A172 (cell line): ENCODE results near the gene IGF1R. TPM values are rescaled to one million over a fixed set of nuclear protein-coding genes. Genes with fewer than 3 reads are reported as not detected.
A peak's percentile ranks its signal among the peaks of the same experiment; 100 is the strongest.

ENCODE experiments used
- DNase-seq: peaks from one replicate; pipeline ENCODE4 v3.0.0-alpha.2; 2015; ENCODE audit warnings: low spot score
- total RNA-seq: library from RNA; depleted of rRNA; stranded (reverse); fragments of >200 nt; shearing (Covaris generic); gene quantifications from 2 replicates; pipeline ENCODE4 v1.2.3, GENCODE V29; 2014

Gene IGF1R
- total RNA-seq, 1 experiment from 2014 or later = 6.1 TPM

DNA sequence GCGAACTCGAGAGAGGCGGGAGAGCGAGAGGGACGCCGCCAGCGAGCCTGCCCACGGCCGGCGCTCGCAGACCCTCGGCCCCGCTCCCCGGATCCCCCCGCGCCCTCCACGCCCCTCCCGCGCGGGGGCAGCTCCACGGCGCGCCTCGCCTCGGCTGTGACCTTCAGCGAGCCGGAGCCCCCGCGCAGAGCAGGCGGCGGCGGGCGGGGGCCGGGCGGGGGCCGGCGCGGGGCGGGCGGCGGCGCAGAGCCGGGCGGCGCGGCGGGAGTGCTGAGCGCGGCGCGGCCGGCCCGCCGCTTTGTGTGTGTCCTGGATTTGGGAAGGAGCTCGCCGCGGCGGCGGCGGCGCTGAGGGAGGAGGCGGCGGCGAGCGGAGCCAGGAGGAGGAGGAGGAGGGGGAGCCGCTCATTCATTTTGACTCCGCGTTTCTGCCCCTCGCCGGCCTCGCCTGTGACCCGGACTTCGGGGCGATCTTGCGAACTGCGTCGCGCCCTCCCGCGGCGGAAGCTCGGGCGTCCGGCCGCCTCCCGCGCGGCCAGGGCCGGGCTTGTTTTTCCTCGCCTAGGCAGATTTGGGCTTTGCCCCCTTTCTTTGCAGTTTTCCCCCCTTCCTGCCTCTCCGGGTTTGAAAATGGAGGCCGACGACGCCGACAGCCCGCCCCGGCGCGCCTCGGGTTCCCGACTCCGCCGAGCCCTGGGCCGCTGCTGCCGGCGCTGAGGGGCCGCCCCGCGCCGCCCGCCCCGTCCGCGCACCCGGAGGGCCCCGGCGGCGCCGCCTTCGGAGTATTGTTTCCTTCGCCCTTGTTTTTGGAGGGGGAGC is 524 bp downstream of the IGF1R start:
- peak; percentile 13 for DNase-seq

DNA sequence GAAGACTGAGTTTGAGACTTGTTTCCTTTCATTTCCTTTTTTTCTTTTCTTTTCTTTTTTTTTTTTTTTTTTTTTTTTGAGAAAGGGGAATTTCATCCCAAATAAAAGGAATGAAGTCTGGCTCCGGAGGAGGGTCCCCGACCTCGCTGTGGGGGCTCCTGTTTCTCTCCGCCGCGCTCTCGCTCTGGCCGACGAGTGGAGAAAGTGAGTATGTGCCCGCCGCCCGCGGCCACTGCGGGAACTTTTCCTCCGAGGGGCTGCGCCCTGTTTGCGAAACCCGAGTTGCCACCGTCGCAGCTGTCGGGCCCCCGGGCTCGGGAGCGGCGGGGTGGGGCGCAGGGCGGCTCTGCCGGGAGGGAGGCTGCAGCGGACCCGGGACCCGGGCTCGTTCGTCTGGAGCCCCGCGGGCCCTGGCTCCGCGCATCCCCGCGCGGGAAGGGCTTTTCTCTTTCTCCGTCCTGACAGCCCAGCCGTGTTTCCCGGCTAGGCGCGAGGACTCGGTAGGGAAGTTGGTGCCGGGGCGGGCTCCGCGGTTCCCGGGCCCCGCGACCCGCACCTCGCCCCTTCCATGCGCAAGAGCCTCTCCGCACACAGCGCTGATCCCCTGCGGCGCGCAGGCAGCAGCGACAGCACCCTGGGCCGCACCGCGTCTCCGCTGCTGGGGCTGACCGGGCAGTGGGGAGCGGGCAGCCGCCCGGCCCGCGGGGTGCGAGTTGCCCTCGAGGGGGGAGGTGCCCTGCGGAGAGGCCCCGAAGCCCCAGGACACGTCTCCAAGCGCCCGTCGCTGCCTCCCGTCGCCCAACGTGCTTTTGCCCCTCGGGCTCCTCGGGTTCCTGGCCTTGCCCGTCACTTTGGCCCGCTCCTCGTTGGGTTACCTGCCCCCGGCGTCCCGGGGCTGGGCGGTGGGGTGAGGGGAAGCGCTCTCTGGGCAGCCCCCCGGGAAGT is 1.4 kb downstream of the IGF1R start:
- DNase-seq = no peak

DNA sequence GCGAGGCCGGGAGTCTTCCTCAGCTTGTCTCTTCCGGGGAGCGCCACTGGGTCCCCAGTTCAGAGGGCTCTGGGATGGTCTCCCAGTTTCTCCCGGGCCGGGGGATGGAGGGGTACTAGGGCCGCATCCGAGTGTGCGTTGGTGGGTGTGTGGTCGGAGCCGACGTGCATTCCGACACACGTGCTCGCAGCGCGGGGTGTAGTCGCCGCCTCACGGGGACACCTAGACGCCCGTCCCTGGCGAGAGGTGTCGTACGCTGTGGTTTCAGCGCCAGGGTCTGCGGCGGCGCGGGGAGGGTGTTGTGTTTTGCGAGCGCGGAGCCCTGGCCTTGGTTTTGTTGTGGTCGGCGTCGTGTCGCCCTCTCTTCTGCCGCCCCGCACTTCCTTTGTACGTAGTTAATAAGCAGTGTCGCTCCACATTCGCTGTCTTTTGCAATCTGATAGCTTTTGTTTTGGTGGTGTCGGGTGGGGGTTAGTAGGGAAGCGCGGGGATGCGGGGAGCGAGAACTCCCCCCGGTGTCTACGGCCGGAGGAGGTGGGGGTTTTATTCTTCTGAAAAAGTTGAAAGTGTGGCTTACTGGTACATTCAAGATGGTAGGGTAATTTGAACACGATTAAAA is 2.2 kb downstream of the IGF1R start:
- DNase-seq = no peak

DNA sequence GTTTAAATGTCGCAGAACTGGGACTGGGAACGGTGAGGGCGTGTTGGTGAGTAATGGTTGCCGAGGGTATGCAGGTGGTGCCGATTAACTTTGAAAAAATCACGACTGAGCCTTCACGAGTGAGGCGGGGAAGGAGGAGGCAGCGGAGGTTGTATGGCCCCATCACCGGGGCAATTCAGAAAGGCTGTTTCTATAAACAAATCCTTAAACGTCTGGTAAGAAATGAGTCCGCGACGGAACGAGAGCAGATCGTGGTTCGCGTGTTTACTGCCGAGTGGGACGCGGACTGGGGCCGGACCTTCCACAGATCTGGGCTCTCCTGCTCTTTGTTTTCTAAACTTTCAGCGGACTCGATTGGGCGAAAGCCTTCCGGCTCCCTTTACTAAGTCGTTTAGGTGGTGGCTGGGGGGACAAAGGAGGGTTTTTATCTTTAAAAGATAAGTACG is 2.7 kb downstream of the IGF1R start:
- no peak for DNase-seq

DNA sequence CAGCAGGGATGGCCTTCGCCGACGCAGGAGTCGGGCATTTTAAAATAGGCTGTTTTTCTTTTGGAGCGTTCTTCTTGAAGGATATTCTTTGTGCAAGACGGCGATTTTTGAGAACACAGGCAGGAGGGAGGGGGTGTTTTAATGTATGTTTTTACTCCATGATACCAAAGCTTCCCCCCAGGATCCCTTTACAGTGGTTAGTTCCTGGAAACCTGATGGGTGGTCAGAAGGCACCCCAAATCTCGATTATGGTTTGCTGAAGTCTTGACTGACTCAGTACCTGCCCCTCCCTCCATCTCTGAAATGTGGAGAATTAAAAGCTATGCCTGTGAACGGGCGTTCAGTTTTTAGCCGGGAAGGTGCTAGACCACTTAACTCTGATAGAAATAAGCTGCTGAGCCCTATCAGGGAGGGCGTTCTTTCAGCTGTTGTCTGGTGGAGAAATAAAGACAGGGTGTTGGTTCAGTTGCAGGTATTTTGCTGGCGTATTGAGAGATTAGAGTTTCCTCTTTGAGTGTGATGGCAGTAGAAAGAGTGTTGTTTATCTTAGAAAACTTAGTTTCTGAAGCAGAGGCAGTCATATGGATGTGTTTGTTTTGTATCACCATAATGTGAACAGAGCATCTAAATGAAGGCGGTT is 3.4 kb downstream of the IGF1R start:
- no peak for DNase-seq

DNA sequence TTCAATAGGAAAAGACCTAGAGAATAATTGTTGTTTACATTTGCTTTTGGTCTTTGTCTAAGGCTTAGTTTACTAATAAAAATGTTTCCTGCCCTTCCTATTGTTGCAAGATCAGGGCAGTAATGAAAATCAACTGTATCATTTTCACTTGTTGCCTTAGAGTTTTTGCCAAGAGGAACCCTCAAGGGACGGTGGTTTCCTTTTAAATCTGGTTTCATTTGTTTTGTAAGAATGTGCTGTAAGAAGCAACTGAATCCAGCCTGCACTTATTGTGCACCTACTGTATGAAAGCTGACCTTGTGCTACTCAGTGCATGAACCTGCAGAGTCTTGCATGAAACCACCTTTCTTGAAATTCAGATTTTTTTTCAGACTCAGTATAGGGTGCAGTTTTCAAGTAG is 5.3 kb downstream of the IGF1R start:
- no peak for DNase-seq

DNA sequence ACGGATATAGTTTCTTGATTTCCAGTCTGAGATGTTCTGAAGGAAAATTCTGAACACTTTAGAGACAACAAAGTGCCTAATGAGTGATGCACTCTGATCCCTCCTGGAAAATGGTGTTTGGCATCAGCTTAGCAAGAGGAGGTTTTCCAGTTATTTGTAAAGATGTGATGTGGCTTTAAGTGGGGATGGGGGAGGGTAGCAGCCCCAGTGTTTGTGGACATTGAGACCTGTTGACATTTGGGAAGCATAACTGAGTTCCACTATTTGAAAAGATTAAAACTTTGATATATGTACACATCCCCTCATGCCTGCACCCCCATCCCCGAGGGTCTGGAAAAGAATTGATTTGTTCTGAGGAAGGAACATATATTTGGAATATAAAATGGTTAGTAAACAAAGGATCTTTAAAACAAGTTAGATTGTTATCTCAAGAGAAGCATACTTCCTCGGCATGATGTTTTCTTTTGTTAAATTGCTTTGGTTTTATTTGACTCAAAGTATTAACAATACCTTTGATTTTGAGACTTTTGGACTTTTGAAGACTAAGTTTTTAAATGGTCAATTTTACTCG is 6.5 kb downstream of the IGF1R start:
- DNase-seq = no peak

DNA sequence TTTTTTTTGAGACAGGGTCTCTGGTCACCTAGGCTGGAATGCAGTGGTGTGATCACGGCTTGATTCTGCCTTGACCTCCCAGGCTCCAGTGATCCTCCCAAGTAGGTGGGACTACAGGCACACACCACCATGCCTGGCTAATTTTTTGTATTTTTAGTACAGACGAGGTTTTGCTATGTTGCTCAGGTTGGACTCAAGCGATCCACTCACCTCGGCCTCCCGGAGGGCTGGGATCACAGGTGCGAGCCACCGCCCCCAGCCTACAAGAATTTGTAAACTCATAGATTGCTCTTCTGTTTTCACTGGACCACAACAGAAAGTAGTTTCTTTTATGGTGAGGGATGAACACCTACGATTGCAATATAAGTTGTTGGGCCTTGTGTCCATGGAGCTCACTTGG is 7.4 kb downstream of the IGF1R start:
- no peak for DNase-seq

GRCh38 chr15:98657721-98658120 is 9.4 kb downstream of the IGF1R start:
- DNase-seq = no peak

DNA sequence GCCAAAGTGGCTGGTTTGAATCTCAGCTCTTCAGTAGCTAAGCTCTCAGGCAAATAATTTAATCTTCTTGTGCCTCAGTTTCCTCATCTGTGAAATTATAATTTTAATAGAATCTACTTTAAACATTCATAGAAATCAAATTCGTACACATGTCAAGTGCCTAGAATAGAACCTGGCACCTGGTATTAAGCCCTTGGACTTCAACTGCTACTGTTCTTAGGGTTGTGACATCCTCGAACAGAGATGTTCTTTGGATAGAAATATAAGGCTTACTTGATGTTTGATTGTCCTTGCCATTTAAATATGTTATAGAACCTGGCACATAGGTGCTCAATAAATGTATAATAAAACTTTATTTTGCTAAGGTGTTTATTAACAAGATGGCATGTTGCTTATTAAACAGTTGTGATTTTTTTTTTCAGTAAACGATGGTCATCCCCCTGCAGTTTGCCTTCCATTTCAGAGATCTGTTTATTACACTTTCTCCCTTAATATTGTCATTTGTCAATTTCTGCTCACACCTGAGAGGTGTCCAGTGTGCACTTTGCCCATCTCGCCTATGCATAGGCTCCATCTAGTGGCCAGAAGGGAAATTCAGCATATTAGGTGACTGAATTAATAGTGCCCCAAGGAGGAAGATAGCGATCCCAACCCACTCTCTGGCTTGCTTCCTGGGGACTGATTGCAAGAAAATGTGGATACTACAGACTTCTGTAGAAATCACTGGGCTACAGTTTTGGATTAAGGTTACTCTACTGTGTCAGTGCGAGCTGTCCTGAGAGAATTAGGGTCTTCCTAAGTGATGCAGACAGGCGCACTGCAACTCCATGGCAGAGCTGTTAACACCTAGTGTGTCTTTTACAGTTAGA is 10.7 kb downstream of the IGF1R start:
- DNase-seq = peak; percentile 46

- DNase-seq = no peak
Measured at GRCh38 chr15:98660055-98660454, 11.7 kb downstream of the IGF1R start.

- no peak for DNase-seq
Measured at GRCh38 chr15:98663045-98663444, 14.7 kb downstream of the IGF1R start.

DNA sequence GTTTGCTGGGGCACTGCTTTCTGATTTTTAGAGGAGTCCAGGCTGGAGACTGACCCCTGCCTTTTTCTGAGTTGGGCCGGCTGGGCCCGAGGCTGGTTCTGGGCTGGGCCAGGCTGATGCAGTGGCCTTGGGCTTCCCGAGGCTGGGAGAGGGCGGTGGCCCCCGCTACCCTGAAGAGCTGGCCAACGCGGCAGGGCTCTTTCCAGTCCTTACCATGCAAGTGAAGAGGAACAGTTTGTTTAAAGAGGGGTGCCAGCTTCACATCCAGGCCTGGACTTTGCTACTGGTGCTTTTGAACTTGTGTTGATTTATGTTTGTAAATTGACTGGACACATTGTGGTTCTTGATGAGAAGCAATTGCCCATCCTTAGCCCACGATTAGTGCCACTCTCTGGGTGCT is 15.3 kb downstream of the IGF1R start:
- DNase-seq = no peak

DNA sequence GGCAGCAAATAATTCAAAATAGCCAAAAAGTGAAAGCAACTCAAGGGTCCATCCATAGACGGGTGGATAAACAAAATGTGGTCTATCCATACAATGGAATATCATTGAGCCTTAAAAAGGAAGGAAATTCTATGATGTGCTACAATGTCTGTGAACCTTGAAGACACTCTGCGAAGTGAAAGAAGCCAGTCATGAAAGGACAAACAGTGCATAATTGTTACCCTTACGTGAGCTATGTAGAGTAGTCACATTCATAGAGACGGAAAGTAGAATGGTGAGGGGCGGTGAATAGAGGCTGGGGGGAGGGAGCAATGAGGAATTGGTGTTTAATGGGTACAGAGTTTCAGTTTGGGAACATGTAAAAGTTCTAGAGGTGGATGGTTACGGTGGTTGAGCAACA is 18.1 kb downstream of the IGF1R start:
- DNase-seq = no peak

- no peak for DNase-seq
Measured at GRCh38 chr15:98666841-98667240, 18.5 kb downstream of the IGF1R start.

DNA sequence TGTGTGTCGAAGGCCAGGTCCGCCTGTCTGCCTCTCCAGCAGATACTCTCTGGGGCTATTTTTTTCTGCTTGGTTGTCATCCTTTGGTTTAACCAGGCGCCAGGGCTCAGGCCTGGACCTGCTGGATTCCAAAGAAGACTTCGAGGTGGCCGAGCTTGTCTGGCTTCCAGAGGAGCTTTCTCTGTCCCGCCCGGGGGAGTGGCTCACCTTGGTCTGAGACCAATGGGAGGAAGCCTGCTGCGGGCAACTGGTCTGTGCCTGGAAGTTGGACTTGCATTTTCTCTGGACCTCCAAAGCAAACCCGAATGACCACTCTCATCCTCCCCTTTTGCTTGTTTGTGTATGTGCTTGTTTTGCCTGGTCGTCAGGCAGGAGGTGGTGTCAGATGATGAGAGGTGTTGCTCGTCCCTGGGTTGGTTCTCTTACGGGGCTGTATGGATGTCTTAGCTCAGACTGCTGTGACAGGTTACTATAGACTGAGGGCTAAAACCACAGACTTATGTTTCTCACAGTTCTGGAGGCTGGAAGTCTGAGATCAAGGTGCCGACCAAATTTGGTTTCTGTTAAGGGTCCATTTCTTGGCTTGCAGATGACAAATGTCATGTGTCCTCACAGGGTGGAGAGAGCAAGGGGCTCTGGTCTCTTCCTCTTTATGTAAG is 19.3 kb downstream of the IGF1R start:
- no peak for DNase-seq

- DNase-seq = no peak
Measured at GRCh38 chr15:98668566-98669308, 20.4 kb downstream of the IGF1R start.

DNA sequence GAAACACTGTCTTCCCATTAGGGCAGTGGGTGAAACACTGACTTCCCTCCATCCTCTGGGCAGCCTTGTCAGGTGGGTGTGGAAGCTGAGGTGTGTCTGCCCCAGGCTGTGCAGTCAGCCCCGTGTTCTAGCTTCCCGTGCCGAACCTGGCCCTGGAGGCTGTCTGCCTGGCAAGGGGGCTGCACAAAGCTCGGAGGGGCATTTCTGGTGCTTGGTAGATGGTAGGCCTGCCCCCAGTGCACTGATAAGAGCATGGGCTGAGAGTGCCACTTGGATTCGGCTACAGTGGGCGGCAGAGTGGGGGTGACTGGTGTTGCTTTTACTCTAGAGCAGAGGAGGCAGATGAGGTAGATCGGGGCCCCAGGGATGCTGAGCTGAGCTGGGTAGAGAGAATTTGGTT is 21.3 kb downstream of the IGF1R start:
- DNase-seq = no peak
